GM12873 (cell line): ENCODE measurements around the gene ULK4.

ENCODE experiments used
- TF ChIP-seq, protein P1 (sequence below): IDR thresholded peaks from 2 replicates; pipeline ENCODE4 v1.5.1; 2012; ENCODE audit warnings: low read depth, mild to moderate bottlenecking, moderate library complexity, low read length, control low read depth; ENCODE audit not compliant: insufficient read depth; ENCODE audit errors: missing control alignments

Gene ULK4

DNA sequence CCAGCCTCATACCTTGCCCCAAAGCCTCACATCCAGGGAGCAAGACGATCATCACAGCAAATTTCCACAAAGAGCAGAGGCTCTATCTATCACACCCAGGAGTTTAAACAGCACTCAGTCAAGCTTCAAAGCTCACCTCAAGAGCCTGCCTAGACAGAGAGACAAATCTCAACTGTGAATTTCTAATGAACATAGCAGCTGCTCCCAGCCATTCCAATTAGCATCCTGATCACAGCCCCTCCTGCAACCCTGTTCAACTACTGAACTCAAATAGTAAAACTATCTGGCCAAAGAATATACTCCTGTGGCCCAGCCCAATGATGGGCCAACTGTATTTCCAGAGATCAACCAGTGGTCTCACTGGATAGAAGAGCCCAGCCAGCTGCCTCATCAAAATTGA is 492.8 kb downstream of the ULK4 start:
- TF ChIP-seq, protein P1, sequence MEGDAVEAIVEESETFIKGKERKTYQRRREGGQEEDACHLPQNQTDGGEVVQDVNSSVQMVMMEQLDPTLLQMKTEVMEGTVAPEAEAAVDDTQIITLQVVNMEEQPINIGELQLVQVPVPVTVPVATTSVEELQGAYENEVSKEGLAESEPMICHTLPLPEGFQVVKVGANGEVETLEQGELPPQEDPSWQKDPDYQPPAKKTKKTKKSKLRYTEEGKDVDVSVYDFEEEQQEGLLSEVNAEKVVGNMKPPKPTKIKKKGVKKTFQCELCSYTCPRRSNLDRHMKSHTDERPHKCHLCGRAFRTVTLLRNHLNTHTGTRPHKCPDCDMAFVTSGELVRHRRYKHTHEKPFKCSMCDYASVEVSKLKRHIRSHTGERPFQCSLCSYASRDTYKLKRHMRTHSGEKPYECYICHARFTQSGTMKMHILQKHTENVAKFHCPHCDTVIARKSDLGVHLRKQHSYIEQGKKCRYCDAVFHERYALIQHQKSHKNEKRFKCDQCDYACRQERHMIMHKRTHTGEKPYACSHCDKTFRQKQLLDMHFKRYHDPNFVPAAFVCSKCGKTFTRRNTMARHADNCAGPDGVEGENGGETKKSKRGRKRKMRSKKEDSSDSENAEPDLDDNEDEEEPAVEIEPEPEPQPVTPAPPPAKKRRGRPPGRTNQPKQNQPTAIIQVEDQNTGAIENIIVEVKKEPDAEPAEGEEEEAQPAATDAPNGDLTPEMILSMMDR: no peak

DNA sequence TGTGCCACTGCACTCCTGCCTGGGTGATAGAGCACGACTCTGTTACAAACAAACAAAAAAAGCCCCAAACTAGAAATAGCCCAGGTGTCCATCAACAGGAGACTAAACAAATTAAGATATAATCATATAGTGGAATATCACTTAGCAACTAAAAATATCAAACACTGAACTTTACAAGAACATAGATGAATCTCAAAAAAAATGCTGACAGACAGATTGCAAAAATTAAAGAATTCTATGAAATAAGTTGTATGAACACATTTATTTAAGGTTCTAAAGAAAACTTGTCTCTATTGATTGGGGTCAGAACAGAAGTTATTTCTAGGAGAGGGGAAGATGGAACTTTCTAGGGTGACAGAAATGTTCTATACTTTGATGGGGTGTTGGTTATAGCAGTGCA is 494.4 kb downstream of the ULK4 start:
- TF ChIP-seq, protein P1: no peak

DNA sequence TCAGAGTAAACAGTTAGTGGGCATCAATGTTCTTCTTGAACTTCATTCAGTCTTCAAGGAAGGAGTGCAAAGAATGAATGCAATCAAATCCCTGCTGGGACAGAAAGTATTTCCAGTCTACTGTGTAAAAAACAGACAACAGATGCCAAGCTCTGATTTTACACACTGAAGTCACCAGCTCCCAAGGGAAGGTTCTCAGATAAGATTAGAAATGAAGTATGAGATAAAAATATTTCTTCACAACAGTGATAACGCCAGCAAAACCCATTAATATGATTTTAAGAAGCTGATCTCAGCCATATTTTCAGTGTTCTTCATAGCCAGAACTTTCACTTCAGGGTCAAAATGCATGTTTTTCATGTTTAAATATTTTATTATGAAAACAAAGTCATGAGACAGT is 497.0 kb downstream of the ULK4 start:
- TF ChIP-seq, protein P1: no peak

DNA sequence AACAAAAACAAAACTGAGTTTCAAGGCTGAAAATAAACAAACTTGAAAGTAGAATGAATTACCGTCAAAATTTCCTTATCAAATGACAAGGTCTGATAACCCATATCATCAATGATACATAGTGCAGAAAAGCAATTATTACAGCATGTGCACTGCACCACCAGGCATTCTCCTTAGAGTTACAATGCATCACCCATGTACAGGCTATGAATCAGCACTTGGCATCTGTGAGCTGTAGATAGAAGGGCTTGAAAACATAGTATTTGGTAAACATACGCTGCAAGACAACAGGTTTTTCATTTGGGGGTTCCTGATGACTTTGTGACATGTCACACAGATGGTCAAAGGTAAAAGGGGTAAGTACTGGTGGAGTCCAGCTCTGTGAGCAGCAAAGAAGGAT is 497.5 kb downstream of the ULK4 start:
- TF ChIP-seq, protein P1: no peak

DNA sequence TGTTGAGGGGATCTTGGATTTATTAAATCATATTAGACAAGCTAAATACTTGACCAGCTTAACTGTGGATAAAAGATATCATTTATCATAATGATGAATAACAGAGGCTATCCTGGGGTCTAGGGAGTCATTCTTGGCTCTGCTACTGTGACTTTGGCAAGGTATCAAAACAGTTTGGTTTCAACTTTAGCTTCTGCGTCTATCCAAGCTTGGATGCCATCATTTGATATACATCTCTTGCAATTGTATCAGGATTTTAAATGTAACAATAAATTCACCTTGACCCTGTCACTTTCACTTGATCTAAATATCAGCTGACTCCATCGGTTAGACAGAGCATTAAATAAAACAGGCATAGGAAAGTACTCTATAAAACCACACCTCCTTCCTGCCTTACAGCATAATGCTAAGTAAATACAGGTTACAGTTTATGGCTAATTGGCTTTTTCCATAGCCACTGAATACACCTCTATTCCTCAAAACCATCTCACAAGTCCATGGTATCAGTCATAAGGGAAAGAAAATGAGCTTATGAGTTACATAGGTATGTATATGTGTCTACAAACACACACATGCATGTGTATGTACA is 499.7 kb downstream of the ULK4 start:
- TF ChIP-seq, protein P1: no peak

DNA sequence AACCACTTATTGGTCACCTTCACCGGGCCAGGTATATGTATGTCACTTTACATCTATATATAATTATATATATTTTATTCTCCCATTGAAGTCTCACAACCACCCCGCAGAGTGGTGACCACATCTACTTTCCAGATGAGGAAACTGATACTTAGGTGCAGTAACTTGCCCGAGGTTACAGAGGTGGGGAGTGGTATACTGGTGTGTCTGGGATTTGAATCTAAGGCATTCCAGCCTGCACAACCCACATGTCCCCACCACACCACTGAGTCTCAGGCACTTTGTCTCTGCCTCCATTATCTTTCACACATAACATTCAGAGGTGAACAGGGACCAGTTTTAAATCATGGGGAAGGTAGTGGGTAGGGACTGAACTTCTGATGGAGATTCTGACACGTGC is 501.2 kb downstream of the ULK4 start:
- TF ChIP-seq, protein P1: no peak

DNA sequence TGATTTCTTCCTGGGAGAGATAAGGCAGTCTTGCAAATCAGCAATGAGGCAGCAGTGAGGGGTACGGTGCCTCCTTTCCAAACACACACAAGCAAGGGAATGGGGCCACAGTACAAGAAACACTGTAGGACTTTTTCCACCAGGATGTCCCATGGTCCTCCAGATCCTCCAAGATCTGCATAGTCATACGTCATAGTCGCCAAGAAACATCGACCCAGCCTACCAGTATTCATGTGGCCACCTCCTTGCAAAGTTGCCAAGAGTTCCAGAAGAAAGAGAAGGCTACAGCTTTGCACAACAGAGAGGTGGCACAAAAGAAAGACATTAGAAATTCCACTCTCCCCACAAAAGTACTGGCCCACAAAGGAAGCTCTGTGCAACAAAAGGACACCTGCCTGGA is 504.7 kb downstream of the ULK4 start:
- TF ChIP-seq, protein P1: no peak
